ENCODE measurements around the gene PEX13.
A peak's percentile ranks its signal among the peaks of the same experiment; 100 is the strongest.

Gene PEX13, protein sequence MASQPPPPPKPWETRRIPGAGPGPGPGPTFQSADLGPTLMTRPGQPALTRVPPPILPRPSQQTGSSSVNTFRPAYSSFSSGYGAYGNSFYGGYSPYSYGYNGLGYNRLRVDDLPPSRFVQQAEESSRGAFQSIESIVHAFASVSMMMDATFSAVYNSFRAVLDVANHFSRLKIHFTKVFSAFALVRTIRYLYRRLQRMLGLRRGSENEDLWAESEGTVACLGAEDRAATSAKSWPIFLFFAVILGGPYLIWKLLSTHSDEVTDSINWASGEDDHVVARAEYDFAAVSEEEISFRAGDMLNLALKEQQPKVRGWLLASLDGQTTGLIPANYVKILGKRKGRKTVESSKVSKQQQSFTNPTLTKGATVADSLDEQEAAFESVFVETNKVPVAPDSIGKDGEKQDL

DNA sequence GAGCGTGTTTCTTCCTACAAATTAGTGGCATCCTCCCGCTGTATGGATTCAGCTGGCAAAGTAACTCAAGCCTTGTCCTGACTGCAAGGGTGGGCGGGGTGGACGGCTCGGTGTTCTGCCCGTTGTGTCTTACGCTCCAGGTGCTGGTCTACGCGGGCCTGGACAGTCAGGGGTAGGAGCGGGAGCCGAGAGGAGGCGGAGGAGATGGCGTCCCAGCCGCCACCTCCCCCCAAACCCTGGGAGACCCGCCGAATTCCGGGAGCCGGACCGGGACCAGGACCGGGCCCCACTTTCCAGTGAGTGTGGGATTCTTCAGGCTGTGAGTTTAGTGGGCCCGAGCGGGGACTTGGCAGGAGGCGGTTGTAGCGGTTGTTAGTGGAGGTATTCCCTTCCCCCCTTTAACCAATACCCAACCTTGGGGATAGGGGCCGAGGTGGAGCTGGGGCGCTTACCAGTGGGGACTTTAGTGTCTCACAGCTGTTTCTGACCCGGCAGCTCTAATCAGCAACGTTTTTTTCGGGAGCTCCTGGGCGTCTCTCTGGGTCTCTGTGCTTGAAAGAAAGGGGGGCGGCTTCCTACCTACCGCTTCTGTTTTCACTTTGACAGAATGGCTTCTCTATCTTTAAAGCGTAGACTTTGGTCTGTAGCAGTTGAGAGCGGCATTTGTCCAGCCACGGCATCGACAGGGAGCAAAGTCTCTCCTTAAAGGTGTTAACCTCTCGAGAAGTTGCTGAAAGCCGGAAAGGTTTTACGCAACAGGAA, at the start of gene PEX13, which contains the start of gene PUS10:
TSS of gene PEX13 (plus strand) at position 165 of the 762 bp plus-strand sequence. CDS start at position 205, 40 bp downstream.
TSS of gene PUS10 (minus strand) at position 700 of the 762 bp plus-strand sequence. CDS start 6,365 bp downstream, outside the sequence.
- Histone ChIP-seq H3K36me3 (ENCODE audit: insufficient read depth, insufficient read length, low read length) (peaks cover 11% of the 10 kb centered on the region), H3K4me1 (ENCODE audit: insufficient read depth, insufficient read length) (no peaks in the 10 kb centered on the region), H3K9me3 (ENCODE audit: insufficient read depth, low read length) (no peaks in the 10 kb centered on the region; the same call in 1 of the 2 replicates), H3K27me3 (ENCODE audit: insufficient read depth, insufficient read length) (no peaks in the 10 kb centered on the region), H3K4me3 (ENCODE audit: insufficient read length, low read depth) (peak within 1 kb of the TSS; percentile 82), H3K9ac (ENCODE audit: insufficient read length, low read depth) (peak within 1 kb of the TSS; percentile 79)
- peak; percentile 25 for TF ChIP-seq YY1 (IDR thresholded peaks at IDR 0.05; ENCODE audit: insufficient read depth, insufficient read length)
- TF ChIP-seq ZNF274 (IDR thresholded peaks at IDR 0.05; ENCODE audit: low read depth, low read length), result no peak
- peak; percentile 62 for DNase-seq (ENCODE audit: low read depth, low spot score)

DNA sequence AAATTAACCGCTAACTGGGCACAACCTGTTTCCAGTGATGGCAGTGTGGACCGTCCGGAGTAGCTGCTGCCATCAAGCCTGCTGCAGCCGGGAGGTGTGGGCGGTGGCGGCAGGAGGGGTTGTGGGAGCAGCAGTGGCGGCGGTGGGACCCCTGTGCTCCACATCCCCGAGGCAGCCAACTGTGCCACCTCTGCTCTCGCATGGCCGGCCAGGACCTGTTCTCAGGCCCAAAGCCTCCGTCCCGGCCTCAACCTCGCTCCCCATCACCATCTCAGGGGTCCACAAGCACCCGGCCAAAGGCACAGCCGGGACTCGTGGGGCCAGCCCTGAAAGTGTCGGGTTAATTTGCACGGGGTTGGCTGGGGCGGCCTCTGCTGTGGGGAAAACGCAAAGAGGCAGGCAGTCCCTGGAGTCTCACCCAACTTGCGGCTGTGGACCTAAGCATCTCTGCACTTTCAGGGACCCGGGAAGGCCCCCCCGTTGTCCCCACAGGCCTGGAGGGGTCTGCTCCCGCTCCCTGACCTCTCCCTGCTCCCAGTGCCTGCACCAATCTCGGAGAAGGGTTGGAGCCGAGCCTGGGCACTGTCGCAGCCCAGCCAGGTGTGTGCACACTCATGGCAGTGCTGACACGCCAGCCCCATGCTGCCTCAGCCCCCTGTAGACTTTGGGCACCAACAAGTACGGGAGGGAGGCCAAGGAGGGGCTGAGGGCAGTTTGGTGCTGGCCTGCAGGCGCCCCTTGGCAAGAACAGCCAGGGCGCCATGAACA, 44.4 kb upstream of the PEX13 start:
- Histone ChIP-seq H3K4me3 (ENCODE audit: insufficient read length, low read depth) (no peak overlapping the region), H3K36me3 (ENCODE audit: insufficient read depth, insufficient read length, low read length) (no peaks in the 10 kb centered on the region), H3K27me3 (ENCODE audit: insufficient read depth, insufficient read length) (no peaks in the 10 kb centered on the region), H3K9me3 (ENCODE audit: insufficient read depth, low read length) (no peaks in the 10 kb centered on the region), H3K9ac (ENCODE audit: insufficient read length, low read depth) (no peak overlapping the region), H3K4me1 (ENCODE audit: insufficient read depth, insufficient read length) (peaks cover 3% of the 10 kb centered on the region)
- TF ChIP-seq ZNF274 (IDR thresholded peaks at IDR 0.05; ENCODE audit: low read depth, low read length), result no peak
- TF ChIP-seq SUZ12 (IDR thresholded peaks at IDR 0.05; ENCODE audit: extremely low read depth, insufficient read depth, insufficient read length), result no peak
- TF ChIP-seq YY1 (IDR thresholded peaks at IDR 0.05; ENCODE audit: insufficient read depth, insufficient read length), result no peak
- DNase-seq (ENCODE audit: low read depth, low spot score), result no peak

DNA sequence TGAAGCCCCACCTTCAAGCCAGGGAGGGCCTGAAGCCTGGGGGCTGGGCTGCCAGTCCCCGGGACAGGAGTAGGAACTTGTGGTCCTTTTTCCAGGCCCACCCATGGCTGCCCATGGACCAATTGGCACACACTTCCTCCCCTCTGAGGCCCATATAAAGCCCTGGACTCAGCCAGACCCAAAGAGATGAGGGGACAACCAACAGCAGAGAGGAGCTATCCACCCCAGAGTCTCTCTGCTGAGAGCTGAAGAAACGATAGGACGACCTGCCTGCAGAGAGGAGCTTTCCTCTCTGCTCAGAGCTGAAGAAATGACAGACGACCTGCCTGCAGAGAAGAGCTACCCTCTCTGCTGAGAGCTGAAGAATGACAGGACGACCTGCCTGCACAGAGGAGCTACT, 43.8 kb upstream of the PEX13 start:
- Histone ChIP-seq H3K4me3 (ENCODE audit: insufficient read length, low read depth) (no peak overlapping the region), H3K36me3 (ENCODE audit: insufficient read depth, insufficient read length, low read length) (no peaks in the 10 kb centered on the region), H3K9me3 (ENCODE audit: insufficient read depth, low read length) (no peaks in the 10 kb centered on the region), H3K9ac (ENCODE audit: insufficient read length, low read depth) (no peak overlapping the region), H3K27me3 (ENCODE audit: insufficient read depth, insufficient read length) (no peaks in the 10 kb centered on the region), H3K4me1 (ENCODE audit: insufficient read depth, insufficient read length) (peaks cover 3% of the 10 kb centered on the region)
- TF ChIP-seq YY1 (IDR thresholded peaks at IDR 0.05; ENCODE audit: insufficient read depth, insufficient read length), result no peak
- TF ChIP-seq SUZ12 (IDR thresholded peaks at IDR 0.05; ENCODE audit: extremely low read depth, insufficient read depth, insufficient read length), result no peak
- no peak for TF ChIP-seq ZNF274 (IDR thresholded peaks at IDR 0.05; ENCODE audit: low read depth, low read length)
- DNase-seq (ENCODE audit: low read depth, low spot score), result no peak

DNA sequence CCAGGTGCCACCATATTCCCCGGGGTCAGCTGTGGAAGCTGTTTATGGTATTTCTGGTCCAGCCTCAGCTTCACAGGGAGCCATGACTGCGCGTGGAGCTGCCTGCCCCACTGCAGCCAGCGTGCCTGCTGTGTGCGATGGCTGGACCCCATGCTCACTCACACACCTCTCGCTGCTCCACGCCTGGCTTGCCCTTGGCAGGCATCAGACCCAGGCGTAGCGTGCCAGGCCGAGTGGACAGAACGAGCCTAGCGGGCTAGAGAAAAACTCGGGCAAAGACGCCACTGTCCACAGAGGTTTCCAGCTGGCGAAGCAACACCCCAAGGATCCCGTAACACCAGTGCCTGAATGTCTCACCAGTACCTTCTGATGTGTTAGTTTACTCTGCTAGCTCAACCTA, 42.9 kb upstream of the PEX13 start:
- no peak overlapping the region for H3K9ac ChIP-seq (ENCODE audit: insufficient read length, low read depth)
- H3K4me1 ChIP-seq (ENCODE audit: insufficient read depth, insufficient read length), result peaks cover 3% of the 10 kb centered on the region
- no peak overlapping the region for H3K4me3 ChIP-seq (ENCODE audit: insufficient read length, low read depth)
- H3K9me3 ChIP-seq (ENCODE audit: insufficient read depth, low read length), result no peaks in the 10 kb centered on the region
- no peaks in the 10 kb centered on the region for H3K27me3 ChIP-seq (ENCODE audit: insufficient read depth, insufficient read length)
- no peak for DNase-seq (ENCODE audit: low read depth, low spot score)
- H3K36me3 ChIP-seq (ENCODE audit: insufficient read depth, insufficient read length, low read length), result no peaks in the 10 kb centered on the region
- TF ChIP-seq ZNF274 (IDR thresholded peaks at IDR 0.05; ENCODE audit: low read depth, low read length) (no peak), YY1 (IDR thresholded peaks at IDR 0.05; ENCODE audit: insufficient read depth, insufficient read length) (no peak)

DNA sequence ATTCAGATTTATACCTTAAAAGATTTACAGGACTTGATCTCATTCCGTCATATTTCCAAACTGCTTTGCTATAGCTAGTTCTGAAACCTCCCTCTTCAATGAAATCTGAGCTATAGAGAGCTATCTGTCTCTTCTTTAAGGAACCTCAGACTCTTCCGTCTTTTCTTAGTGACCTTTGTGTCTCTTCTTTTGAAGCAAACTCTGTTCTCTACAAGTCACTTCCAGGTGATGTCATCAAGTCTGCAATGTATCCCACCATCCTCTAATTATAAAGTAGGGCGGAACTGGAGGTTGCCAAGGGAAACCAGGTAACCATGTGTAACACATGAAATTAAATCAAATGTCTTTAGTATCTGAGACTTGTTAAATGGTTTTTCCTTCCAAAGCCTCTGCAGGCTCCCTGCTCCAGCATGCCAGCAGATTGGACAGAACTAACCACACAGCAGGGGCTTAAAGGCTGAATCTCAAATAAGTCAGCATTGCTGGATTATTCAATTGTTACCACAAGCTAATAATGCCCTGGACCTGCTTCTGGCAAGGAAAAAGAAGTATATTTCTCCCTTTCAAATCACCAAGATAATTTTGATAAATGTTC, 41.2 kb upstream of the PEX13 start:
- no peak for TF ChIP-seq YY1 (IDR thresholded peaks at IDR 0.05; ENCODE audit: insufficient read depth, insufficient read length)
- TF ChIP-seq SUZ12 (IDR thresholded peaks at IDR 0.05; ENCODE audit: extremely low read depth, insufficient read depth, insufficient read length), result no peak
- no peak for TF ChIP-seq ZNF274 (IDR thresholded peaks at IDR 0.05; ENCODE audit: low read depth, low read length)
- no peaks in the 10 kb centered on the region for H3K36me3 ChIP-seq (ENCODE audit: insufficient read depth, insufficient read length, low read length)
- peaks cover 3% of the 10 kb centered on the region for H3K4me1 ChIP-seq (ENCODE audit: insufficient read depth, insufficient read length)
- DNase-seq (ENCODE audit: low read depth, low spot score), result no peak
- H3K9me3 ChIP-seq (ENCODE audit: insufficient read depth, low read length), result no peaks in the 10 kb centered on the region
- no peak overlapping the region for H3K9ac ChIP-seq (ENCODE audit: insufficient read length, low read depth)
- no peaks in the 10 kb centered on the region for H3K27me3 ChIP-seq (ENCODE audit: insufficient read depth, insufficient read length)
- no peak overlapping the region for H3K4me3 ChIP-seq (ENCODE audit: insufficient read length, low read depth)

DNA sequence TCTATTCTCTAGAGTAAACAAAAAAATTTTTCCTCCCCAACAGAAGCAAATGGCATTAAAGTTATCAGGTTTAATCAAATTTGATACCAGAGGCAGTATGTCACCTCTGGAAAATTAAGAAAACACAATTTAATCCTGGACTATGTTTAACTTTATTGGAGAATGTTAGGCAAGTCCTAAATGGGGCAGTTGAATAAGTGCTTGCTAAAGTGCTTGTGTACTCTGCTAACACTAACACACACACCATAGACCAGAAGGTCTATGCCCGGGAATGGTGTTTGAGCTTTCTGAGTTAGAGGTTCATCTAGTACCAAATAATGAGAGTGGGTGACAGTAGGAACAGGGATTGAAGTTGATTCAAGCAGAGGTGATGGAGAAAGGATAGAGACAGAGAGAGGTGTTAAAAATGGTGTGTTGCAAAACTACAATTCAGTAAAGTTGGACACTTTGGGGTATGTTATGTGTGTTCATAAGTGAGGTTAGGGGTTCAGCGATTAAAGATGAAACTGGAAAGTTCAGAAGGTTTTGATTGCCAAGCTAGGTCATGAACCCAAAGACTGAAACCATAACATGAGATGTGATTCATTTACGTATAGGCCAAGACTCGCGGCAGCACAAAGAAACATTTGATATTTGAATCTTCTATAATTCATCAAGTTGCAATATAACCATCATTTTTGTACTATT, 40.5 kb upstream of the PEX13 start:
- DNase-seq (ENCODE audit: low read depth, low spot score), result no peak
- H3K36me3 ChIP-seq (ENCODE audit: insufficient read depth, insufficient read length, low read length), result no peaks in the 10 kb centered on the region
- no peaks in the 10 kb centered on the region for H3K27me3 ChIP-seq (ENCODE audit: insufficient read depth, insufficient read length)
- H3K4me3 ChIP-seq (ENCODE audit: insufficient read length, low read depth), result no peak overlapping the region
- H3K9me3 ChIP-seq (ENCODE audit: insufficient read depth, low read length), result no peaks in the 10 kb centered on the region
- TF ChIP-seq YY1 (IDR thresholded peaks at IDR 0.05; ENCODE audit: insufficient read depth, insufficient read length) (no peak), SUZ12 (IDR thresholded peaks at IDR 0.05; ENCODE audit: extremely low read depth, insufficient read depth, insufficient read length) (no peak), ZNF274 (IDR thresholded peaks at IDR 0.05; ENCODE audit: low read depth, low read length) (no peak)
- peaks cover 3% of the 10 kb centered on the region for H3K4me1 ChIP-seq (ENCODE audit: insufficient read depth, insufficient read length)
- H3K9ac ChIP-seq (ENCODE audit: insufficient read length, low read depth), result no peak overlapping the region

All from NT2/D1 (cell line).